HepG2 (cell line): ENCODE results near the gene PPP1R1A. TPM values are rescaled to one million over a fixed set of nuclear protein-coding genes. Genes with fewer than 3 reads are reported as not detected.

Experiments
- ATAC-seq: fragments of 200-7000 bp; cut with Tn5 transposase; 3 replicates; pipeline ENCODE4 v1.9.1; 2020; ENCODE audit warnings: mild to moderate bottlenecking, moderate library complexity
- BruUV-seq: library from RNA; stranded (reverse); fragments of 400-500 nt; replicated peaks from 2 replicates; lab custom pipeline; 2021; lab: Mats Ljungman, UMichigan
- CTCF ChIA-PET: fragments of 300-600 bp; formaldehyde crosslinking; extraction: SDS; loops from one replicate; lab custom pipeline; 2021; ENCODE audit warnings: low total read pairs, inconsistent platforms, low intra/inter-chr PET ratio; lab: Yijun Ruan, JAX
- POLR2A ChIA-PET: fragments of 350-600 bp; sonication (Branson Sonifier 250); formaldehyde crosslinking; loops from one replicate; lab custom pipeline; 2020; ENCODE audit warnings: antibody characterized with exemption, inconsistent platforms; lab: Yijun Ruan, JAX
- DNase-seq: peaks from one replicate; pipeline ENCODE4 v3.0.0-alpha.2; 2015; ENCODE audit warnings: low spot score
- FAIRE-seq: peaks from 3 replicates; lab custom pipeline; 2011; peaks lifted over from hg19 to GRCh38; lab: Jason Lieb, UNC
- H2AFZ ChIP-seq: one replicate; pipeline ENCODE4 v1.6.1; 2011; ENCODE audit warnings: low read length, inconsistent platforms
- H3K27ac ChIP-seq: fragments of 300-600 bp; 3 replicates; pipeline ENCODE4 v1.8.0; 2011; ENCODE audit warnings: mixed run types, mild to moderate bottlenecking, mixed read lengths, low read length, inconsistent platforms; ENCODE audit not compliant: insufficient read depth; ENCODE audit errors: extremely low read length
- H3K27me3 ChIP-seq, 2 experiments: fragments of 200-600 bp in 1 of 2; 2 replicates in 1 of 2; 3 replicates in 1 of 2; pipeline versions ENCODE4 v1.6.0 to v1.8.0; 2011; ENCODE audit warnings: low read length in 2 of 2, mild to moderate bottlenecking in 2 of 2, moderate library complexity in 2 of 2, inconsistent platforms in 1 of 2; ENCODE audit not compliant: insufficient read depth in 2 of 2, control insufficient read depth in 1 of 2
- H3K36me3 ChIP-seq, 2 experiments: fragments of 200-600 bp in 1 of 2; replicated peaks in 1 of 2; 2 replicates in 1 of 2; 3 replicates in 1 of 2; pipeline versions ENCODE4 v1.5.1 to v1.8.0; 2011; ENCODE audit warnings: low read length in 2 of 2, inconsistent platforms in 1 of 2; ENCODE audit not compliant: insufficient read depth in 2 of 2, control insufficient read depth in 1 of 2
- H3K4me1 ChIP-seq: 2 replicates; pipeline ENCODE4 v1.5.1; 2012; ENCODE audit warnings: low read length, inconsistent platforms; ENCODE audit not compliant: insufficient read depth
- H3K4me2 ChIP-seq: 2 replicates; pipeline ENCODE4 v1.6.0; 2011; ENCODE audit warnings: low read depth, low read length, inconsistent platforms
- H3K4me3 ChIP-seq, 3 experiments: fragments of 200-600 bp in 1 of 3; sonication (generic), shearing (Covaris generic) in 1 of 3; replicated peaks in 1 of 3; 2 replicates each; pipeline ENCODE4 v1.5.1; 2011 to 2016; ENCODE audit warnings: low read length in 3 of 3, inconsistent platforms in 2 of 3, low read depth in 2 of 3, mild to moderate bottlenecking in 2 of 3, control low read depth in 1 of 3, mixed read lengths in 1 of 3; ENCODE audit not compliant: insufficient read depth in 1 of 3
- H3K79me2 ChIP-seq: one replicate; pipeline ENCODE4 v1.6.1; 2011; ENCODE audit warnings: low read length, inconsistent platforms; ENCODE audit not compliant: insufficient read depth
- H3K9ac ChIP-seq: 2 replicates; pipeline ENCODE4 v1.6.0; 2011; ENCODE audit warnings: mild to moderate bottlenecking, low read depth, low read length, inconsistent platforms; ENCODE audit not compliant: insufficient read depth
- H3K9me3 ChIP-seq: 2 replicates; pipeline ENCODE4 v1.5.1; 2012; ENCODE audit warnings: mild to moderate bottlenecking, low read length
- H4K20me1 ChIP-seq: 2 replicates; pipeline ENCODE4 v1.6.0; 2011; ENCODE audit warnings: inconsistent platforms, mild to moderate bottlenecking, low read length, moderate library complexity; ENCODE audit not compliant: insufficient read depth
- CEBPG ChIP-seq: IDR thresholded peaks from 2 replicates; pipeline ENCODE4 v1.6.1; 2016
- CHCHD3 ChIP-seq: sonication (generic); formaldehyde crosslinking; IDR thresholded peaks from 2 replicates; pipeline ENCODE4 v1.8.0; 2022; ENCODE audit warnings: mild to moderate bottlenecking, missing genetic modification reagents, moderate library complexity
- PRPF4 ChIP-seq: fragments of 200-400 bp; formaldehyde crosslinking; IDR thresholded peaks from 2 replicates; pipeline ENCODE4 v1.6.1; 2016; ENCODE audit warnings: low read length, low read depth; ENCODE audit not compliant: poor library complexity, severe bottlenecking
- SKI ChIP-seq: fragments of 450-650 bp; IDR thresholded peaks from one replicate; pipeline ENCODE4 v1.6.1; 2018; ENCODE audit warnings: mild to moderate bottlenecking; ENCODE audit not compliant: partially characterized antibody
- SNAI1 ChIP-seq: sonication (generic); formaldehyde crosslinking; IDR thresholded peaks from 2 replicates; pipeline ENCODE4 v1.5.0; 2020; ENCODE audit warnings: mild to moderate bottlenecking, missing genetic modification reagents, borderline replicate concordance
- SRF ChIP-seq: IDR thresholded peaks from 2 replicates; pipeline ENCODE4 v1.6.1; 2011; ENCODE audit warnings: mild to moderate bottlenecking, low read depth, low read length, moderate library complexity
- ZFP1 ChIP-seq: IDR thresholded peaks from 2 replicates; pipeline ENCODE4 v1.6.1; 2016
- ZNF879 ChIP-seq: sonication (generic); formaldehyde crosslinking; IDR thresholded peaks from 2 replicates; pipeline ENCODE4 v1.8.1; 2023; ENCODE audit warnings: missing genetic modification reagents
- ZZZ3 ChIP-seq: sonication (generic); formaldehyde crosslinking; IDR thresholded peaks from 2 replicates; pipeline ENCODE4 v1.4.0; 2020; ENCODE audit warnings: missing genetic modification reagents, mild to moderate bottlenecking, borderline replicate concordance
- in situ Hi-C: cut with HindIII; loops from 2 replicates; pipeline ENCODE4 v1.10.0; 2017; ENCODE audit warnings: low pct_unique_long_range_greater_than_20kb; ENCODE audit not compliant: extremely low pct_ligation_motif_present
- intact Hi-C: fragments of 100-400 bp; cut with micrococcal nuclease; formaldehyde crosslinking; loops from one replicate; pipeline ENCODE4 v1.10.0; 2022; ENCODE audit not compliant: unreplicated experiment
- polyA plus RNA-seq, 8 experiments: library from polyadenylated mRNA; depleted of rRNA in 3 of 8; stranded (reverse) in 7 of 8; unstranded in 1 of 8; fragments of >200 nt; fragmentation: Illumina TruSeq in 4 of 8; extraction: Trizol in 4 of 8; gene quantifications; 2 replicates each; pipeline versions ENCODE4 v1.2.1 to v1.2.3, GENCODE V29; 2011 to 2016; ENCODE audit warnings: low read depth in 4 of 8, missing spikeins in 1 of 8, mixed read lengths in 1 of 8; ENCODE audit not compliant: insufficient read depth in 1 of 8
- total RNA-seq, 5 experiments: library from RNA; depleted of rRNA; stranded (reverse); fragments of >200 nt; fragmentation: Illumina TruSeq; extraction: Trizol; gene quantifications; 2 replicates each; pipeline ENCODE4 v1.2.3, GENCODE V29; 2016; ENCODE audit warnings: low read depth in 1 of 5
- TF ChIP-seq, protein P1 (sequence below): sonication (generic); formaldehyde crosslinking; IDR thresholded peaks from 2 replicates; pipeline ENCODE4 v1.8.0; 2022; ENCODE audit warnings: mild to moderate bottlenecking, missing genetic modification reagents; ENCODE audit not compliant: insufficient replicate concordance
- TF ChIP-seq, protein P2 (sequence below): sonication (generic); formaldehyde crosslinking; IDR thresholded peaks from 2 replicates; pipeline ENCODE4 v1.4.0; 2020; ENCODE audit warnings: mild to moderate bottlenecking, missing genetic modification reagents
- TF ChIP-seq, protein P3 (sequence below), 2 experiments: sonication (generic) in 1 of 2; formaldehyde crosslinking in 1 of 2; IDR thresholded peaks; 2 replicates each; pipeline versions ENCODE4 v1.5.1 to v1.6.1; 2011 to 2020; ENCODE audit warnings: borderline replicate concordance in 1 of 2, low read depth in 1 of 2, low read length in 1 of 2, mild to moderate bottlenecking in 1 of 2, missing genetic modification reagents in 1 of 2, moderate library complexity in 1 of 2
- TF ChIP-seq, protein P4 (sequence below): sonication (generic); formaldehyde crosslinking; IDR thresholded peaks from 2 replicates; pipeline ENCODE4 v1.8.0; 2022; ENCODE audit warnings: missing genetic modification reagents, mild to moderate bottlenecking, borderline replicate concordance
- TF ChIP-seq, protein P5 (sequence below): sonication (generic); formaldehyde crosslinking; IDR thresholded peaks from 2 replicates; pipeline ENCODE4 v1.5.0; 2020; ENCODE audit warnings: mild to moderate bottlenecking, missing genetic modification reagents

The PPP1R1A gene
- total and polyA plus RNA-seq, 2 of the 13 experiments (the other 11 are each of a cell fraction or from before 2014, with no cell fraction given): 0.20 TPM; not detected in 1

DNA sequence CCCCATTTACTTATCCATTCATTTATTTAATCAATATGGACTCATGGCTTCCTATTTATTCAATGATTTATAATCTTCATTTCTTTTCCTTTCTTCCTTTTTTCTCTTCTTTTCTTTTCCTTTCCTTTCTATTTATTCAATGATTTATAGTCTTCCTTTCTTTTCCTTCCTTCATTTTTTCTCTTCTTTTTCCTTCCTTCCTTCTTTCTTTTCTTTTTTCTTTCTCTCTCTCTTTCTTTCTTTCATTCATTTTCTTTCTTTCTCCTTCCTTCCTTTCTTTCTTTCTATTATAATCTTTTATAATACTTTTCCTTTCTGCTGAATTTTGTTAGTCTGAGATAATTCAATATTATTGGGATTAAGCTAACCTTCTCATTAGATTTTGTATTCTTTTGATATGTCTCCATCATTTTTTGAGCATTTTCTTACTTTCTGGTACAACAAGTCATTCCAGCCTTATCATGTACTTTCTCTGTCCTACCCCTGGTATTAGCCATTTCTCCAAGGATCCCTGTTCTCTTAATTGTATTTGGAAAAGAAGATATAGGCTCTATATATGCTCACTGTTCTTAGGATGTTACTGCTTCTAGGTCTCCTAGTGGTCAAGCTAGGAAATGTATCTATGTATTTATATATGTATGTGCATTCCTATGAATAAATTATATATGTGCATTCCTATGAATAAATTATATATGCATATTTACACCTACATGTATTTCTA lies 34.2 kb upstream of the PPP1R1A start:
- H3K9me3 ChIP-seq: peaks cover 10% of the 10 kb centered on the region
- intact Hi-C loops (no loop called here), in situ Hi-C loops (no loop called here)
- POLR2A ChIA-PET: no interaction called here
- peak; percentile 44; the same call in 2 of the 3 replicates for ATAC-seq
- H3K27ac ChIP-seq: no peak overlapping the region
- BruUV-seq: no TSS peak
- no peak for DNase-seq
- H3K79me2 ChIP-seq: no peaks in the 10 kb centered on the region
- no peak overlapping the region for H2AFZ ChIP-seq
- no peaks in the 10 kb centered on the region for H3K36me3 ChIP-seq
- CTCF ChIA-PET: no interaction called here
- no peak overlapping the region for H3K9ac ChIP-seq
- H3K4me1 ChIP-seq: no peaks in the 10 kb centered on the region
- FAIRE-seq: no peak
- H3K4me3 ChIP-seq: no peak overlapping the region
- no peak overlapping the region for H3K4me2 ChIP-seq
- no peaks in the 10 kb centered on the region for H3K27me3 ChIP-seq
- H4K20me1 ChIP-seq: no peaks in the 10 kb centered on the region
- TF ChIP-seq SKI (no peak), ZNF879 (no peak), SNAI1 (no peak), CHCHD3 (no peak), ZFP1 (CRISPR knock-in tag) (no peak), CEBPG (CRISPR knock-in tag) (no peak), SRF (no peak), ZZZ3 (CRISPR knock-in tag) (no peak), PRPF4 (no peak)
- TF ChIP-seq, protein P1, sequence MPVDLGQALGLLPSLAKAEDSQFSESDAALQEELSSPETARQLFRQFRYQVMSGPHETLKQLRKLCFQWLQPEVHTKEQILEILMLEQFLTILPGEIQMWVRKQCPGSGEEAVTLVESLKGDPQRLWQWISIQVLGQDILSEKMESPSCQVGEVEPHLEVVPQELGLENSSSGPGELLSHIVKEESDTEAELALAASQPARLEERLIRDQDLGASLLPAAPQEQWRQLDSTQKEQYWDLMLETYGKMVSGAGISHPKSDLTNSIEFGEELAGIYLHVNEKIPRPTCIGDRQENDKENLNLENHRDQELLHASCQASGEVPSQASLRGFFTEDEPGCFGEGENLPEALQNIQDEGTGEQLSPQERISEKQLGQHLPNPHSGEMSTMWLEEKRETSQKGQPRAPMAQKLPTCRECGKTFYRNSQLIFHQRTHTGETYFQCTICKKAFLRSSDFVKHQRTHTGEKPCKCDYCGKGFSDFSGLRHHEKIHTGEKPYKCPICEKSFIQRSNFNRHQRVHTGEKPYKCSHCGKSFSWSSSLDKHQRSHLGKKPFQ (CRISPR knock-in tag): no peak
- TF ChIP-seq, protein P2, sequence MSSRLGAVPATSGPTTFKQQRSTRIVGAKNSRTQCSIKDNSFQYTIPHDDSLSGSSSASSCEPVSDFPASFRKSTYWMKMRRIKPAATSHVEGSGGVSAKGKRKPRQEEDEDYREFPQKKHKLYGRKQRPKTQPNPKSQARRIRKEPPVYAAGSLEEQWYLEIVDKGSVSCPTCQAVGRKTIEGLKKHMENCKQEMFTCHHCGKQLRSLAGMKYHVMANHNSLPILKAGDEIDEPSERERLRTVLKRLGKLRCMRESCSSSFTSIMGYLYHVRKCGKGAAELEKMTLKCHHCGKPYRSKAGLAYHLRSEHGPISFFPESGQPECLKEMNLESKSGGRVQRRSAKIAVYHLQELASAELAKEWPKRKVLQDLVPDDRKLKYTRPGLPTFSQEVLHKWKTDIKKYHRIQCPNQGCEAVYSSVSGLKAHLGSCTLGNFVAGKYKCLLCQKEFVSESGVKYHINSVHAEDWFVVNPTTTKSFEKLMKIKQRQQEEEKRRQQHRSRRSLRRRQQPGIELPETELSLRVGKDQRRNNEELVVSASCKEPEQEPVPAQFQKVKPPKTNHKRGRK (CRISPR knock-in tag): no peak
- TF ChIP-seq, protein P3, sequence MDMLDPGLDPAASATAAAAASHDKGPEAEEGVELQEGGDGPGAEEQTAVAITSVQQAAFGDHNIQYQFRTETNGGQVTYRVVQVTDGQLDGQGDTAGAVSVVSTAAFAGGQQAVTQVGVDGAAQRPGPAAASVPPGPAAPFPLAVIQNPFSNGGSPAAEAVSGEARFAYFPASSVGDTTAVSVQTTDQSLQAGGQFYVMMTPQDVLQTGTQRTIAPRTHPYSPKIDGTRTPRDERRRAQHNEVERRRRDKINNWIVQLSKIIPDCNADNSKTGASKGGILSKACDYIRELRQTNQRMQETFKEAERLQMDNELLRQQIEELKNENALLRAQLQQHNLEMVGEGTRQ (IDR thresholded peaks at IDR 0.05; ENCODE audit: low read depth, low read length): no peak
- TF ChIP-seq, protein P3 (CRISPR knock-in tag; IDR thresholded peaks at IDR 0.05; ENCODE audit: borderline replicate concordance): no peak
- TF ChIP-seq, protein P4, sequence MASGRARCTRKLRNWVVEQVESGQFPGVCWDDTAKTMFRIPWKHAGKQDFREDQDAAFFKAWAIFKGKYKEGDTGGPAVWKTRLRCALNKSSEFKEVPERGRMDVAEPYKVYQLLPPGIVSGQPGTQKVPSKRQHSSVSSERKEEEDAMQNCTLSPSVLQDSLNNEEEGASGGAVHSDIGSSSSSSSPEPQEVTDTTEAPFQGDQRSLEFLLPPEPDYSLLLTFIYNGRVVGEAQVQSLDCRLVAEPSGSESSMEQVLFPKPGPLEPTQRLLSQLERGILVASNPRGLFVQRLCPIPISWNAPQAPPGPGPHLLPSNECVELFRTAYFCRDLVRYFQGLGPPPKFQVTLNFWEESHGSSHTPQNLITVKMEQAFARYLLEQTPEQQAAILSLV: no peak
- TF ChIP-seq, protein P5, sequence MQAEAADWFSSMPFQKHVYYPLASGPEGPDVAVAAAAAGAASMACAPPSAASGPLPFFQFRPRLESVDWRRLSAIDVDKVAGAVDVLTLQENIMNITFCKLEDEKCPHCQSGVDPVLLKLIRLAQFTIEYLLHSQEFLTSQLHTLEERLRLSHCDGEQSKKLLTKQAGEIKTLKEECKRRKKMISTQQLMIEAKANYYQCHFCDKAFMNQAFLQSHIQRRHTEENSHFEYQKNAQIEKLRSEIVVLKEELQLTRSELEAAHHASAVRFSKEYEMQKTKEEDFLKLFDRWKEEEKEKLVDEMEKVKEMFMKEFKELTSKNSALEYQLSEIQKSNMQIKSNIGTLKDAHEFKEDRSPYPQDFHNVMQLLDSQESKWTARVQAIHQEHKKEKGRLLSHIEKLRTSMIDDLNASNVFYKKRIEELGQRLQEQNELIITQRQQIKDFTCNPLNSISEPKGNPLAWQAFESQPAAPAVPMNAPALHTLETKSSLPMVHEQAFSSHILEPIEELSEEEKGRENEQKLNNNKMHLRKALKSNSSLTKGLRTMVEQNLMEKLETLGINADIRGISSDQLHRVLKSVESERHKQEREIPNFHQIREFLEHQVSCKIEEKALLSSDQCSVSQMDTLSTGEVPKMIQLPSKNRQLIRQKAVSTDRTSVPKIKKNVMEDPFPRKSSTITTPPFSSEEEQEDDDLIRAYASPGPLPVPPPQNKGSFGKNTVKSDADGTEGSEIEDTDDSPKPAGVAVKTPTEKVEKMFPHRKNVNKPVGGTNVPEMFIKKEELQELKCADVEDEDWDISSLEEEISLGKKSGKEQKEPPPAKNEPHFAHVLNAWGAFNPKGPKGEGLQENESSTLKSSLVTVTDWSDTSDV: no peak
